Gastroesophageal sphincter (tissue), 4 donors: Measurements from ENCODE around the gene FKBP15. TPM values are rescaled to one million over a fixed set of nuclear protein-coding genes. Genes with fewer than 3 reads are reported as not detected.
"Not testable (repeated sequence)": the region's sequence is repeated elsewhere in the genome, so short reads cannot be mapped to it uniquely, and the experiment has no call there.

Experiments used
- ATAC-seq: fragments of 150-250 bp; one replicate; pipeline ENCODE4 v1.9.1; 2016; ENCODE audit warnings: mild to moderate bottlenecking, moderate library complexity
- H3K27ac ChIP-seq, 4 donors: fragments of 200-600 bp; sonication (generic) in 3 of 4; 1 replicate in 3 of 4; 2 replicates in 1 of 4; pipeline ENCODE4 v1.5.1; 2016 to 2019
- H3K27me3 ChIP-seq: fragments of 200-600 bp; sonication (generic); one replicate; pipeline ENCODE4 v1.5.1; 2019
- H3K36me3 ChIP-seq, 2 donors: fragments of 200-600 bp; sonication (generic); one replicate each; pipeline ENCODE4 v1.5.1; 2019; ENCODE audit warnings: control low read depth in 1 of 2
- H3K4me1 ChIP-seq, 3 donors: fragments of 200-600 bp; sonication (generic); 1 replicate in 2 of 3; 2 replicates in 1 of 3; pipeline ENCODE4 v1.5.1; 2016 to 2019; ENCODE audit warnings: control low read depth in 2 of 3
- H3K4me3 ChIP-seq, 2 donors: fragments of 200-600 bp; sonication (generic); one replicate each; pipeline ENCODE4 v1.5.1; 2019; ENCODE audit warnings: mild to moderate bottlenecking in 1 of 2, moderate library complexity in 1 of 2
- H3K9me3 ChIP-seq, 3 donors: fragments of 200-600 bp; sonication (generic); one replicate each; pipeline ENCODE4 v1.5.1; 2017 to 2019; ENCODE audit warnings: control low read depth in 2 of 3
- EP300 ChIP-seq: sonication (generic); formaldehyde crosslinking; IDR thresholded peaks from one replicate; pipeline ENCODE4 v1.6.1; 2017; ENCODE audit warnings: antibody characterized with exemption, mild to moderate bottlenecking
- POLR2A ChIP-seq, 2 donors: fragments of 450-650 bp; IDR thresholded peaks; one replicate each; pipeline ENCODE4 v1.6.1; 2017; ENCODE audit warnings: antibody characterized with exemption in 2 of 2, mild to moderate bottlenecking in 2 of 2, moderate library complexity in 1 of 2
- POLR2AphosphoS5 ChIP-seq: sonication (generic); formaldehyde crosslinking; IDR thresholded peaks from one replicate; pipeline ENCODE4 v1.6.1; 2017; ENCODE audit warnings: antibody characterized with exemption
- WGBS, 2 donors: methylation state at CpG; one replicate each; pipeline ENCODE4 v1.1.5; 2018; ENCODE audit warnings: low coverage in 1 of 2; 5-methylcytosine and 5-hydroxymethylcytosine counted together
- total RNA-seq, 4 donors: library from RNA; depleted of rRNA; stranded (reverse); fragments of >200 nt; gene quantifications; one replicate each; pipeline ENCODE4 v1.1.0, GENCODE V29; 2016
- TF ChIP-seq, protein P1 (sequence below), 4 experiments: fragments of 200-600 bp in 2 of 4; fragments of 450-650 bp in 2 of 4; sonication (generic) in 1 of 4; IDR thresholded peaks; one replicate each; pipeline ENCODE4 v1.5.1; 2017 to 2019; ENCODE audit warnings: antibody characterized with exemption in 4 of 4, mild to moderate bottlenecking in 2 of 4, moderate library complexity in 2 of 4

Gene FKBP15
- total RNA-seq, 4 donors from 2014 or later, result 20.2 to 30.7 (median 22.7) TPM

DNA sequence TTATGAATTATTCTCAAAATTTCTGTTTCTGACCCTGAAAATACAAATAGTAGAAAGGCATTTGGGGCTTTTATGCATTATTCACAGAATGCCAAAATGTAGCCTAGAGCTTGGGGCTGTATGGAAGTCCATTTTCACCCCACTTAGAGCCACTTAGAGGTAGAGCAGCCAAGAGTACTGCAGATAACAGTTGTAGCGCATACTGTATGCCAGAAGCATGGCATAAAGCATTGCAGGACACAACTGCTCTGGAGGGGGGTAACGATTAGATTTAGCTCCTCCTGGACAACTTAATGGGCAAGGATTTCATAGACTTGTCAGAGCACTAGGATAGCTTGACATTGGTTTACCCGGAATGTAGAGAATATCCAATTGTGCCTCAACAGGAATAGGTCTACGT is 15.9 kb upstream of the FKBP15 start:
- no peak for ATAC-seq
- TF ChIP-seq, protein P1, sequence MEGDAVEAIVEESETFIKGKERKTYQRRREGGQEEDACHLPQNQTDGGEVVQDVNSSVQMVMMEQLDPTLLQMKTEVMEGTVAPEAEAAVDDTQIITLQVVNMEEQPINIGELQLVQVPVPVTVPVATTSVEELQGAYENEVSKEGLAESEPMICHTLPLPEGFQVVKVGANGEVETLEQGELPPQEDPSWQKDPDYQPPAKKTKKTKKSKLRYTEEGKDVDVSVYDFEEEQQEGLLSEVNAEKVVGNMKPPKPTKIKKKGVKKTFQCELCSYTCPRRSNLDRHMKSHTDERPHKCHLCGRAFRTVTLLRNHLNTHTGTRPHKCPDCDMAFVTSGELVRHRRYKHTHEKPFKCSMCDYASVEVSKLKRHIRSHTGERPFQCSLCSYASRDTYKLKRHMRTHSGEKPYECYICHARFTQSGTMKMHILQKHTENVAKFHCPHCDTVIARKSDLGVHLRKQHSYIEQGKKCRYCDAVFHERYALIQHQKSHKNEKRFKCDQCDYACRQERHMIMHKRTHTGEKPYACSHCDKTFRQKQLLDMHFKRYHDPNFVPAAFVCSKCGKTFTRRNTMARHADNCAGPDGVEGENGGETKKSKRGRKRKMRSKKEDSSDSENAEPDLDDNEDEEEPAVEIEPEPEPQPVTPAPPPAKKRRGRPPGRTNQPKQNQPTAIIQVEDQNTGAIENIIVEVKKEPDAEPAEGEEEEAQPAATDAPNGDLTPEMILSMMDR (IDR thresholded peaks at IDR 0.05), result no peak
- TF ChIP-seq POLR2A (IDR thresholded peaks at IDR 0.05) (no peak), POLR2AphosphoS5 (no peak), EP300 (no peak)
- no peaks in the 10 kb centered on the region for H3K36me3 ChIP-seq
- no peak overlapping the region for H3K27ac ChIP-seq
- H3K4me1 ChIP-seq, result peaks cover 0 to 8% (median 0%) of the 10 kb centered on the region in 3 donors
- WGBS, 2 donors, result 84 to 91% methylated on average over 4 of the region's 4 CpGs
- H3K4me3 ChIP-seq, result no peak overlapping the region
- H3K27me3 ChIP-seq, result no peaks in the 10 kb centered on the region
- no peaks in the 10 kb centered on the region for H3K9me3 ChIP-seq

DNA sequence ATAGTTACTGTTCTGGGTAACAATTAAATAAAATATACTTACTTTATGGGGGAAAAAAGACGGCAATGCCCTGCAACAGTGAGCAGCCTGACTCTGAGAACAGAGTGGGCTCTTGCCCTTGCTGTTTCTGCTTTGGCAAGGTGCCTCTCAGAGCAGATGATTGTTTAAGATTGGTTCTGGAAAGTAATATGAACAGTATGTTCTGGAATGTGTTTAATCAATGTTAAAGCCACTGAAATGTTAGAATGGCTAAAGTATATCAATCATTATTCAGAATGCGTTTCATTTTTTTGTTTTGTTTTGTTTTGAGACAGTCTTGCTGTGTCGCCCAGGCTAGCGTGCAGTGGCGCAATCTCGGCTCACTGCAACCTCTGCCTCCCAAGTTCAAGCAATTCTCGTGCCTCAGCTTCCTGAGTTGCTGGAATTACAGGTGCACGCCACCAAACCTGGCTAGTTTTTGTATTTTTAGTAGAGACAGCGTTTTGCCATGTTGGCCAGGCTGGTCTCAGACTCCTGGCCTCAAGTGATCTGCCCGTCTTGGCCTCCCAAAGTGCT is 14.7 kb upstream of the FKBP15 start:
- H3K27ac ChIP-seq, H3K4me1 ChIP-seq, H3K36me3 ChIP-seq, H3K27me3 ChIP-seq, ATAC-seq, H3K4me3 ChIP-seq, H3K9me3 ChIP-seq: not testable (repeated sequence)
- whole genome bisulfite sequencing, 2 donors, result 84 to 89% methylated on average over 9 to 10 of the region's 10 CpGs

DNA sequence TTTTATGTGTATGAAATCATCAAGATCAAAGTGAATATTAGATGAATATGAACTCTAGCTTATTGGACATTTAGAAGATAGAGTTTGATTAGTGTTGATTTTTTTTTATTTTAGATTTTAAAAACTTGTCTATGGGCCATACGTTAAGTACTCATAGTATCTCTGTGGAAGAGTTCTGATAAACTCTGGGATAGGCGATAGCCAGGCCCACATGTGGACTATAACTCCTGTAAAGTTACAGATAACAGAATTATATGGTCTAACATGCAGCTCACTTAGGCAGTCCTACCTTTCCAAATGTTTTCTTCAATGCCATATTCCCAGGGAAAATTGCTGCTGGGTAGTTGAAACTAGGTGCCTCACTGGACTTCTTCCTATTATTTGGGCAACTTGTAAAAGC is 10.6 kb upstream of the FKBP15 start:
- Histone ChIP-seq H3K27ac (no peak overlapping the region), H3K27me3 (no peaks in the 10 kb centered on the region), H3K4me3 (no peak overlapping the region), H3K9me3 (no peaks in the 10 kb centered on the region), H3K36me3 (no peaks in the 10 kb centered on the region), H3K4me1 (peaks cover 0 to 8% (median 0%) of the 10 kb centered on the region in 3 donors)
- TF ChIP-seq POLR2AphosphoS5, result no peak
- TF ChIP-seq EP300, result no peak
- TF ChIP-seq POLR2A (IDR thresholded peaks at IDR 0.05), result no peak
- TF ChIP-seq, protein P1 (IDR thresholded peaks at IDR 0.05), result no peak
- WGBS, 2 donors, result 94 to 100% methylated on average over 2 of the region's 2 CpGs
- no peak for ATAC-seq

- H3K27me3 ChIP-seq, result no peaks in the 10 kb centered on the region
- TF ChIP-seq POLR2A (IDR thresholded peaks at IDR 0.05), result no peak
- H3K36me3 ChIP-seq, result no peaks in the 10 kb centered on the region
- H3K4me1 ChIP-seq, result peaks cover 0 to 14% (median 0%) of the 10 kb centered on the region in 3 donors
- 69 to 91% methylated on average over 3 of the region's 3 CpGs for WGBS, 2 donors
- no peak for ATAC-seq
- H3K27ac ChIP-seq, result no peak overlapping the region
- H3K4me3 ChIP-seq, result no peak overlapping the region
- no peaks in the 10 kb centered on the region for H3K9me3 ChIP-seq
Measured at GRCh38 chr9:113228130-113228665, 7.1 kb upstream of the FKBP15 start.

- WGBS, 2 donors, result 46 to 83% methylated on average over 1 of the region's 1 CpG
Measured at GRCh38 chr9:113227436-113227835, 6.4 kb upstream of the FKBP15 start.

DNA sequence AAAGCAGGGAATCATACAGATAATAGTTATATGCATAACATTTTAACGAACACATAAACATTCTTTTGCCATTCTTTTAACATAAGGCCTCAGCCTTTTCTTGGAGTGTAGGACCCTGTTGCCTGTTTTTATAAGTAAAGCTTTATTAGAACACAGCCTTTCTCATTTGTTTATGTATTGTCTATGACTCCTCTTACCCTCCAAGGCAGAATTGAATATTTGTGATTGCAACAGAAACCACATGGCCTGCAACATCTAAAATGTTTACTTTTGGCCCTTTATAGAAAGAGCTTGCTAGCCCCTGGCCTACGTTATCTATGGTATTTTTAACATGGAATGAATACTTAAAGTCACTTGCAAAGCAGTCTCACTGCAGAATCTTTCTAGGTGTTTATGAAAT is 2.9 kb upstream of the FKBP15 start:
- Histone ChIP-seq H3K36me3 (no peaks in the 10 kb centered on the region), H3K4me1 (peaks cover 4 to 44% (median 16%) of the 10 kb centered on the region in 3 donors), H3K9me3 (no peaks in the 10 kb centered on the region), H3K27ac (no peak overlapping the region), H3K27me3 (no peaks in the 10 kb centered on the region), H3K4me3 (no peak overlapping the region)
- TF ChIP-seq POLR2AphosphoS5 (no peak), POLR2A (IDR thresholded peaks at IDR 0.05) (no peak), EP300 (no peak)
- TF ChIP-seq, protein P1 (IDR thresholded peaks at IDR 0.05), result no peak
- no peak for ATAC-seq
- WGBS, 2 donors, result 69 to 88% methylated on average over 2 of the region's 2 CpGs

More at GRCh38 chr9:113227436-113227835, 6.4 kb upstream of the FKBP15 start:
- no peaks in the 10 kb centered on the region for H3K27me3 ChIP-seq
- no peaks in the 10 kb centered on the region for H3K9me3 ChIP-seq
- H3K4me1 ChIP-seq, result peaks cover 0 to 17% (median 6%) of the 10 kb centered on the region in 3 donors
- H3K27ac ChIP-seq, result no peak overlapping the region
- no peak for TF ChIP-seq EP300
- TF ChIP-seq, protein P1 (IDR thresholded peaks at IDR 0.05), result no peak
- no peak for TF ChIP-seq POLR2A (IDR thresholded peaks at IDR 0.05)
- TF ChIP-seq POLR2AphosphoS5, result no peak
- no peak overlapping the region for H3K4me3 ChIP-seq
- no peak for ATAC-seq
- H3K36me3 ChIP-seq, result no peaks in the 10 kb centered on the region
